OCI-LY1 (cell line): ENCODE data around the gene SOBP.

ENCODE experiments used
- H2AFZ ChIP-seq: fragments of 200-600 bp; sonication (generic), shearing (Covaris generic); 2 replicates; pipeline ENCODE4 v1.6.0; 2014; ENCODE audit warnings: antibody characterized with exemption, mild to moderate bottlenecking, low read length
- H3F3A ChIP-seq: fragments of 200-600 bp; sonication (generic), shearing (Covaris generic); 2 replicates; pipeline ENCODE4 v1.6.0; 2014; ENCODE audit warnings: mild to moderate bottlenecking, antibody characterized with exemption, low read length, moderate library complexity; ENCODE audit not compliant: insufficient read depth
- H3K27ac ChIP-seq: fragments of 200-600 bp; sonication (generic); 2 replicates; pipeline ENCODE4 v1.5.1; 2014; ENCODE audit warnings: low read length, mixed run types, mild to moderate bottlenecking, low read depth; ENCODE audit not compliant: poor library complexity, severe bottlenecking
- H3K27me3 ChIP-seq: fragments of 200-600 bp; sonication (generic); 2 replicates; pipeline ENCODE4 v1.6.0; 2014; ENCODE audit warnings: antibody characterized with exemption, mild to moderate bottlenecking, low read length, moderate library complexity; ENCODE audit not compliant: insufficient read depth
- H3K36me3 ChIP-seq: fragments of 200-600 bp; sonication (generic); 2 replicates; pipeline ENCODE4 v1.6.1; 2014; ENCODE audit warnings: mild to moderate bottlenecking, antibody characterized with exemption, low read length, moderate library complexity, mixed read lengths; ENCODE audit not compliant: insufficient read depth
- H3K4me1 ChIP-seq: fragments of 200-600 bp; sonication (generic); 2 replicates; pipeline ENCODE4 v1.5.1; 2014; ENCODE audit warnings: mild to moderate bottlenecking, low read length, moderate library complexity; ENCODE audit not compliant: insufficient read depth, severe bottlenecking
- H3K4me2 ChIP-seq: fragments of 200-600 bp; sonication (generic), shearing (Covaris generic); 2 replicates; pipeline ENCODE4 v1.6.1; 2014; ENCODE audit warnings: low read length
- H3K4me3 ChIP-seq: fragments of 200-600 bp; sonication (generic); 2 replicates; pipeline ENCODE4 v1.5.1; 2014; ENCODE audit warnings: low read length, low read depth, mild to moderate bottlenecking, mixed read lengths; ENCODE audit not compliant: poor library complexity, severe bottlenecking
- H3K79me2 ChIP-seq: fragments of 200-600 bp; shearing (Covaris generic); 2 replicates; pipeline ENCODE4 v1.6.1; 2016; ENCODE audit warnings: mixed run types, low read length, mixed read lengths; ENCODE audit not compliant: insufficient read depth
- H3K9ac ChIP-seq: fragments of 200-600 bp; sonication (generic), shearing (Covaris generic); 2 replicates; pipeline ENCODE4 v1.6.1; 2014; ENCODE audit warnings: mild to moderate bottlenecking, low read length, mixed read lengths
- H3K9me2 ChIP-seq: fragments of 200-600 bp; sonication (generic), shearing (Covaris generic); 2 replicates; pipeline ENCODE4 v1.6.1; 2014; ENCODE audit warnings: low read depth, mild to moderate bottlenecking, low read length, mixed read lengths
- H3K9me3 ChIP-seq: fragments of 200-600 bp; shearing (Covaris generic); 2 replicates; pipeline ENCODE4 v1.6.1; 2014; ENCODE audit warnings: low read length, mixed read lengths
- H4K20me1 ChIP-seq: fragments of 200-600 bp; sonication (generic), shearing (Covaris generic); 2 replicates; pipeline ENCODE4 v1.6.0; 2016; ENCODE audit warnings: mild to moderate bottlenecking, low read length; ENCODE audit not compliant: insufficient read depth
- CTCF ChIP-seq: fragments of 200-600 bp; sonication (generic), shearing (Covaris generic); IDR thresholded peaks from 2 replicates; pipeline ENCODE4 v1.5.1; 2017; ENCODE audit warnings: mild to moderate bottlenecking, antibody characterized with exemption, low read length, moderate library complexity, mixed read lengths
- EZH2 ChIP-seq: fragments of 200-600 bp; sonication (generic), shearing (Covaris generic); IDR thresholded peaks from 2 replicates; pipeline ENCODE4 v1.8.0; 2017; ENCODE audit warnings: borderline replicate concordance, mixed run types, mild to moderate bottlenecking, antibody characterized with exemption, low read length, moderate library complexity, mixed read lengths

The SOBP gene

GRCh38 chr6:107621229-107621937 is 131.5 kb downstream of the SOBP start:
- Histone ChIP-seq H3K9ac (no peak overlapping the region), H4K20me1 (no peaks in the 10 kb centered on the region), H2AFZ (no peak overlapping the region), H3K36me3 (peaks cover 19% of the 10 kb centered on the region; the same call in 1 of the 2 replicates), H3K27ac (peak overlapping the region; percentile 43), H3F3A (0 out of 2 replicates have a peak, but pooled peaks cover 6% of the 10 kb centered on the region), H3K27me3 (no peaks in the 10 kb centered on the region), H3K4me2 (no peak overlapping the region), H3K9me2 (no peaks in the 10 kb centered on the region), H3K79me2 (no peaks in the 10 kb centered on the region), H3K4me3 (no peak overlapping the region), H3K9me3 (no peaks in the 10 kb centered on the region), H3K4me1 (peaks cover 78% of the 10 kb centered on the region)
- no peak for TF ChIP-seq EZH2
- TF ChIP-seq CTCF, result no peak

GRCh38 chr6:107622269-107622668 is 132.4 kb downstream of the SOBP start:
- no peak overlapping the region for H3K4me2 ChIP-seq
- H2AFZ ChIP-seq, result no peak overlapping the region
- TF ChIP-seq EZH2 (no peak), CTCF (no peak)
- H3K27ac ChIP-seq, result no peak overlapping the region
- H3K9ac ChIP-seq, result no peak overlapping the region
- 0 out of 2 replicates have a peak, but pooled peaks cover 4% of the 10 kb centered on the region for H3F3A ChIP-seq
- H3K79me2 ChIP-seq, result no peaks in the 10 kb centered on the region
- peaks cover 70% of the 10 kb centered on the region for H3K4me1 ChIP-seq
- no peaks in the 10 kb centered on the region for H4K20me1 ChIP-seq
- peaks cover 23% of the 10 kb centered on the region; the same call in 1 of the 2 replicates for H3K36me3 ChIP-seq
- H3K4me3 ChIP-seq, result no peak overlapping the region
- no peaks in the 10 kb centered on the region for H3K9me3 ChIP-seq
- no peaks in the 10 kb centered on the region for H3K27me3 ChIP-seq
- no peaks in the 10 kb centered on the region for H3K9me2 ChIP-seq

GRCh38 chr6:107624050-107624449 is 134.1 kb downstream of the SOBP start:
- H3K9me3 ChIP-seq, result no peaks in the 10 kb centered on the region
- H3K9me2 ChIP-seq, result no peaks in the 10 kb centered on the region
- H4K20me1 ChIP-seq, result no peaks in the 10 kb centered on the region
- no peak overlapping the region for H3K4me2 ChIP-seq
- no peaks in the 10 kb centered on the region for H3K27me3 ChIP-seq
- no peak overlapping the region for H2AFZ ChIP-seq
- TF ChIP-seq CTCF, result no peak
- TF ChIP-seq EZH2, result no peak
- H3K36me3 ChIP-seq, result peaks cover 23% of the 10 kb centered on the region; the same call in 1 of the 2 replicates
- H3K79me2 ChIP-seq, result no peaks in the 10 kb centered on the region
- H3K9ac ChIP-seq, result no peak overlapping the region
- H3K4me3 ChIP-seq, result no peak overlapping the region
- no peaks in the 10 kb centered on the region for H3F3A ChIP-seq
- H3K27ac ChIP-seq, result no peak overlapping the region
- peaks cover 52% of the 10 kb centered on the region for H3K4me1 ChIP-seq
